ENCODE data around the gene ZNF229. TPM values are rescaled to one million over a fixed set of nuclear protein-coding genes. Genes with fewer than 3 reads are reported as not detected.
"Not testable (repeated sequence)": the region's sequence is repeated elsewhere in the genome, so short reads cannot be mapped to it uniquely, and the experiment has no call there.

The ZNF229 gene
- under 1 TPM in 2 of 3 donors, not detected in 1; 0.09 to 0.15 TPM for total RNA-seq
- 1.8 TPM for total RNA-seq (2013)

GRCh38 chr19:44447916-44448674 is at the start of gene ZNF229:
ZNF229 (minus strand) TSS chr19:44448472; CDS start chr19:44442847, 5,625 bp downstream.
- peaks cover 34 to 41% of the 10 kb centered on the region in 2 donors for H3K9me3 Mint-ChIP-seq
- Histone ChIP-seq H3K4me3 (ENCODE audit: low read length) (peak within 1 kb of the TSS; percentile 45), H3K9me3 (ENCODE audit: control insufficient read depth, insufficient read depth, low read length) (peaks cover 59% of the 10 kb centered on the region), H3K27ac (ENCODE audit: low read length) (no peak within 1 kb of the TSS), H3K36me3 (ENCODE audit: control insufficient read depth, insufficient read depth, low read length) (no peaks in the 10 kb centered on the region), H3K27me3 (ENCODE audit: control insufficient read depth, insufficient read depth, low read length) (no peaks in the 10 kb centered on the region), H3K4me1 (ENCODE audit: control insufficient read depth, insufficient read depth, low read length) (peaks cover 10% of the 10 kb centered on the region)
- H3K27me3 Mint-ChIP-seq (ENCODE audit: low read depth in 2 of 2) = peaks cover 11 to 14% of the 10 kb centered on the region in 2 donors
- 7% methylated on average over 44 of the region's 45 CpGs for WGBS (ENCODE audit: insufficient coverage)
- H3K4me3 Mint-ChIP-seq = peak within 1 kb of the TSS; percentile 81
- intact Hi-C loops (cut with micrococcal nuclease) = no loop called here
- peaks cover 71% of the 10 kb centered on the region for H3K36me3 Mint-ChIP-seq
- TF ChIP-seq CTCF (IDR thresholded peaks at IDR 0.05) = no peak
- H3K27ac Mint-ChIP-seq = no peak within 1 kb of the TSS
- peaks cover 5 to 6% of the 10 kb centered on the region in 2 donors for H3K4me1 Mint-ChIP-seq
- peak; percentile 43 to 78 (median 64) for ATAC-seq
- DNase-seq = peak; percentile 19 to 76

- TF ChIP-seq CTCF (IDR thresholded peaks at IDR 0.05) = no peak
- DNase-seq = no peak
- Mint-ChIP-seq H3K4me3 (no peak overlapping the region), H3K36me3 (peaks cover 41% of the 10 kb centered on the region), H3K9me3 (peaks cover 7 to 24% of the 10 kb centered on the region in 2 donors), H3K27ac (no peak overlapping the region), H3K27me3 (ENCODE audit: low read depth in 2 of 2) (no peaks in the 10 kb centered on the region), H3K4me1 (peaks cover 50 to 56% of the 10 kb centered on the region in 2 donors)
- 100% methylated on average over 1 of the region's 1 CpG for WGBS (ENCODE audit: insufficient coverage)
- H3K4me3 ChIP-seq (ENCODE audit: low read length) = no peak overlapping the region
- peaks cover 31% of the 10 kb centered on the region for H3K4me1 ChIP-seq (ENCODE audit: control insufficient read depth, insufficient read depth, low read length)
- ATAC-seq = no peak
- peaks cover 64% of the 10 kb centered on the region for H3K9me3 ChIP-seq (ENCODE audit: control insufficient read depth, insufficient read depth, low read length)
- peaks cover 45% of the 10 kb centered on the region for H3K36me3 ChIP-seq (ENCODE audit: control insufficient read depth, insufficient read depth, low read length)
- no peaks in the 10 kb centered on the region for H3K27me3 ChIP-seq (ENCODE audit: control insufficient read depth, insufficient read depth, low read length)
- no peak overlapping the region for H3K27ac ChIP-seq (ENCODE audit: low read length)
- intact Hi-C loops (cut with micrococcal nuclease) = no loop called here
Measured at GRCh38 chr19:44496711-44497110, 48.4 kb upstream of the ZNF229 start.

GRCh38 chr19:44476559-44477408 is 28.5 kb upstream of the ZNF229 start:
- Histone ChIP-seq H3K27me3 (ENCODE audit: control insufficient read depth, insufficient read depth, low read length) (no peaks in the 10 kb centered on the region), H3K36me3 (ENCODE audit: control insufficient read depth, insufficient read depth, low read length) (peaks cover 49% of the 10 kb centered on the region), H3K4me1 (ENCODE audit: control insufficient read depth, insufficient read depth, low read length) (no peaks in the 10 kb centered on the region), H3K4me3 (ENCODE audit: low read length) (no peak overlapping the region), H3K9me3 (ENCODE audit: control insufficient read depth, insufficient read depth, low read length) (peaks cover 79% of the 10 kb centered on the region), H3K27ac (ENCODE audit: low read length) (no peak overlapping the region)
- peaks cover 16 to 35% of the 10 kb centered on the region in 2 donors for H3K9me3 Mint-ChIP-seq
- ATAC-seq = no peak
- no peaks in the 10 kb centered on the region for H3K27me3 Mint-ChIP-seq (ENCODE audit: low read depth in 2 of 2)
- no peaks in the 10 kb centered on the region for H3K4me1 Mint-ChIP-seq
- H3K27ac Mint-ChIP-seq = peak overlapping the region in 1 of 2 donors; percentile 75
- WGBS (ENCODE audit: insufficient coverage) = 95% methylated on average over 5 of the region's 7 CpGs
- peak overlapping the region; percentile 65 for H3K4me3 Mint-ChIP-seq
- intact Hi-C loops (cut with micrococcal nuclease) = no loop called here
- peaks cover 86% of the 10 kb centered on the region for H3K36me3 Mint-ChIP-seq
- peak in 1 of 2 donors; percentile 13 for DNase-seq
- no peak for TF ChIP-seq CTCF (IDR thresholded peaks at IDR 0.05)

GRCh38 chr19:44468730-44469129 is 20.5 kb upstream of the ZNF229 start:
- WGBS (ENCODE audit: insufficient coverage) = 56% methylated on average over 4 of the region's 5 CpGs
- intact Hi-C loops (cut with micrococcal nuclease) = not testable (repeated sequence)
- peaks cover 79% of the 10 kb centered on the region for H3K36me3 Mint-ChIP-seq

GRCh38 chr19:44462600-44463286 is 14.5 kb upstream of the ZNF229 start:
- H3K27ac ChIP-seq (ENCODE audit: low read length); intact Hi-C loops (cut with micrococcal nuclease); H3K4me3 Mint-ChIP-seq; H3K27me3 ChIP-seq (ENCODE audit: control insufficient read depth, insufficient read depth, low read length); H3K27ac Mint-ChIP-seq; H3K4me1 ChIP-seq (ENCODE audit: control insufficient read depth, insufficient read depth, low read length); H3K36me3 ChIP-seq (ENCODE audit: control insufficient read depth, insufficient read depth, low read length); H3K4me3 ChIP-seq (ENCODE audit: low read length); DNase-seq; ATAC-seq; H3K27me3 Mint-ChIP-seq (ENCODE audit: low read depth in 2 of 2); H3K4me1 Mint-ChIP-seq: not testable (repeated sequence)
- H3K9me3 ChIP-seq (ENCODE audit: control insufficient read depth, insufficient read depth, low read length) = peaks cover 26% of the 10 kb centered on the region
- Mint-ChIP-seq H3K9me3 (peaks cover 10 to 28% of the 10 kb centered on the region in 2 donors), H3K36me3 (peaks cover 40% of the 10 kb centered on the region)
- 45% methylated on average over 3 of the region's 3 CpGs for WGBS (ENCODE audit: insufficient coverage)

More at GRCh38 chr19:44468730-44469129, 20.5 kb upstream of the ZNF229 start:
- not testable (repeated sequence) for ATAC-seq; H3K4me1 Mint-ChIP-seq; H3K4me3 ChIP-seq (ENCODE audit: low read length); H3K27ac ChIP-seq (ENCODE audit: low read length); H3K27me3 ChIP-seq (ENCODE audit: control insufficient read depth, insufficient read depth, low read length); DNase-seq; H3K4me3 Mint-ChIP-seq; H3K27me3 Mint-ChIP-seq (ENCODE audit: low read depth in 2 of 2); H3K36me3 ChIP-seq (ENCODE audit: control insufficient read depth, insufficient read depth, low read length); H3K27ac Mint-ChIP-seq; H3K4me1 ChIP-seq (ENCODE audit: control insufficient read depth, insufficient read depth, low read length)
- peaks cover 16 to 49% of the 10 kb centered on the region in 2 donors for H3K9me3 Mint-ChIP-seq
- peaks cover 57% of the 10 kb centered on the region for H3K9me3 ChIP-seq (ENCODE audit: control insufficient read depth, insufficient read depth, low read length)

Measured in natural killer cell (primary cell).